ENCODE results near the gene NSD2. TPM values are rescaled to one million over a fixed set of nuclear protein-coding genes. Genes with fewer than 3 reads are reported as not detected.
"Not testable (repeated sequence)": the region's sequence is repeated elsewhere in the genome, so short reads cannot be mapped to it uniquely, and the experiment has no call there.

NSD2 gene
- polyA plus RNA-seq, 1 donor from 2014 or later: 51.6 TPM

GRCh38 chr4:1834047-1834775 is 37.0 kb upstream of the NSD2 start:
- Histone ChIP-seq H3K4me2 (ENCODE audit: low read length) (no peak overlapping the region), H3F3A (ENCODE audit: insufficient read depth, low read length, poor library complexity, severe bottlenecking) (no peaks in the 10 kb centered on the region), H3K27me3 (ENCODE audit: insufficient read depth, low read depth, low read length) (no peaks in the 10 kb centered on the region), H4K20me1 (ENCODE audit: insufficient read depth) (no peaks in the 10 kb centered on the region), H3K36me3 (ENCODE audit: insufficient read depth, low read length) (peaks cover 5% of the 10 kb centered on the region), H3K9ac (ENCODE audit: low read length) (no peak overlapping the region), H3K79me2 (replicated peaks; ENCODE audit: insufficient read depth, low read length) (no peaks in the 10 kb centered on the region), H3K27ac (ENCODE audit: low read length) (no peak overlapping the region), H3K4me3 (ENCODE audit: low read length) (no peak overlapping the region), H3K9me2 (ENCODE audit: insufficient read depth, low read length) (no peaks in the 10 kb centered on the region), H2AFZ (ENCODE audit: low read depth, low read length) (no peak overlapping the region), H3K9me3 (ENCODE audit: low read length) (no peaks in the 10 kb centered on the region)
- TF ChIP-seq EP300 (conservative IDR thresholded peaks at IDR 0.05; ENCODE audit: poor library complexity, severe bottlenecking) (no peak), RAD21 (conservative IDR thresholded peaks at IDR 0.05) (no peak), CTCF (IDR thresholded peaks at IDR 0.05; ENCODE audit: poor library complexity, severe bottlenecking) (no peak), SMC3 (conservative IDR thresholded peaks at IDR 0.05; ENCODE audit: poor library complexity) (no peak), TAF1 (IDR thresholded peaks at IDR 0.05; ENCODE audit: low read depth) (no peak), EZH2 (IDR thresholded peaks at IDR 0.05; ENCODE audit: borderline replicate concordance, insufficient read depth, low read length, poor library complexity, severe bottlenecking) (no peak), MXI1 (conservative IDR thresholded peaks at IDR 0.05; ENCODE audit: poor library complexity, severe bottlenecking) (no peak), POLR2AphosphoS5 (IDR thresholded peaks at IDR 0.05) (no peak), REST (IDR thresholded peaks at IDR 0.05; ENCODE audit: borderline replicate concordance) (no peak)

GRCh38 chr4:1835836-1836235 is 35.4 kb upstream of the NSD2 start:
- H3K36me3 ChIP-seq (ENCODE audit: insufficient read depth, low read length); H3K79me2 ChIP-seq (replicated peaks; ENCODE audit: insufficient read depth, low read length); H2AFZ ChIP-seq (ENCODE audit: low read depth, low read length); H3K9ac ChIP-seq (ENCODE audit: low read length); H3K27me3 ChIP-seq (ENCODE audit: insufficient read depth, low read depth, low read length); H3F3A ChIP-seq (ENCODE audit: insufficient read depth, low read length, poor library complexity, severe bottlenecking); H4K20me1 ChIP-seq (ENCODE audit: insufficient read depth); H3K4me3 ChIP-seq (ENCODE audit: low read length); H3K27ac ChIP-seq (ENCODE audit: low read length); H3K9me2 ChIP-seq (ENCODE audit: insufficient read depth, low read length); H3K4me2 ChIP-seq (ENCODE audit: low read length); H3K9me3 ChIP-seq (ENCODE audit: low read length): not testable (repeated sequence)
